SU-DHL-6 (cell line): ENCODE results near the gene PAPSS1.

ENCODE experiments used
- CTCF ChIP-seq: fragments of 200-600 bp; sonication (generic); IDR thresholded peaks from one replicate; pipeline ENCODE4 v1.5.1; 2017; ENCODE audit warnings: antibody characterized with exemption, mild to moderate bottlenecking, low read length, moderate library complexity; ENCODE audit not compliant: insufficient read depth, poor library complexity, severe bottlenecking
- EZH2phosphoT487 ChIP-seq: fragments of 200-600 bp; sonication (generic), shearing (Covaris generic); conservative IDR thresholded peaks from 2 replicates; pipeline ENCODE4 v1.6.1; 2018; ENCODE audit warnings: mild to moderate bottlenecking, antibody characterized with exemption, low read length, moderate library complexity, mixed read lengths

DNA sequence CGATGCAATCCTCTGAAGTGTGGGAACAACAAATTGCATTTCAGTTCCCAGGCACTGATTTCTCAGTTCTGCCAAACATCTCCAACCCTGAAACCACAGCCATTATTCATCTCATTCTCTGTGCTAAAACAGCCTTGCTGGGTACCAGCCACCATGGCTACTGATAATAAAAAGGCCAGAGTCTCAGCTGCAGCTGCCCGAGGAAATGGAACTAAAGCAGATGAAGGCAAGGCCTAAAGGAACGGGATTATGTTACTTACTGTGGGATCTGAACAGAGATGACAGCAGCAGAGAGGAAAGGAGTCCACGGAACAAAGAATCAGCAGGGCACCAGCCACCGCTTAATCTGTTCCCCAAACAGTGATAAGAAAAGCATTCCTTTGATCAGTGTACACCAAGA is 155.7 kb downstream of the PAPSS1 start:
- TF ChIP-seq EZH2phosphoT487 (no peak), CTCF (no peak)
